NCI-H2196 treated with DMSO at 0.1 percent for 48 hours (cell line): Measurements from ENCODE around the gene F11.
"Not testable (repeated sequence)": the region's sequence is repeated elsewhere in the genome, so short reads cannot be mapped to it uniquely, and the experiment has no call there.

Experiments used
- DNase-seq: peaks from one replicate; lab custom pipeline; 2025; ENCODE audit not compliant: unreplicated experiment; lab: John Stamatoyannopoulos, UW

Gene F11

DNA sequence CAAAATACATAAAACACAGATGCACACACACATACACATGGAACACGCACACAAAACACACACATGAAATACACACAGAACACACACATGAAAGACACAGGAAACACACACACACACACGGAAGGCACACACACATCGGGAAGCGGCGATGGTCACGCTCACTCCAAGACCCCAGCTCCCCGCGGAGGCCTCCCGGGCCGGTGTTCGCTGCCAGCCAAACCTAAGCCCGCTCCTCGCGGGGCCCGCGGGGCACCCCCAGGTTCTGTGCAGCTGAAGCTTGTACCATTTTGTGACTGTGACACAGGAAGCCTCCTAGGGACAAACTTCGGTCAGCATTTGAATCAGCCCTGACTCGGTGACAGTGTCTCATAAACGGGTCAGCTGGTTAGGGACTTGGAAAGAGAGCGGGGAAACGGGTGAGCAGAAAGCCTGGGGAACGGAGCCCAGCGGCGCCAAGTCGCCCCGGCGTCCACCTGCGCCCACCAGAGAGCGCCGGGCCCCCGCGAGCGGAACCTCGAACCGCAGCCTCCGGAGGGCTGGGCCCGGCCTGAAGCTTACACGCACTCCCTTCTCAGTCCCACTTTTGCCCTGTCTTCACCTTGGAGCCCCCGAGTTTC, 32.1 kb downstream of the F11 start:
- DNase-seq, result no peak

DNA sequence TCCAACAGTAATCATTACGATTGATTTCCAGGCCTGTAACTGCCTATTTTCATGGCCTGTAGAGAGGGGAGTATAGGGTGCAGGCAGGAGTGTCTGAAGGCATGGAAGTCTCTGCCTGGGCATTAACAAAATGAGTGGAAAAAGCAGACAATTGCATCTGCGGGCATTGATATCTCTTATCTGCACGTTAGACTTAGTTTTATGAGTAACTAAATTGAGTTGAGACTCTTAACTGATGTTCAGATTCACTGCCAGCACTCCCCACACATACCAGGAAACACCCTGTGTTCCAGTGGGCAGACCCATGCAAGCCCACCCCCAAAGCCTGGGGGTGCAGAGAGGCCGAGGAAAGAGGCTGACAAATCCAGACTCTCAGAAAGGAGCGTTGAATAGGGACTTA, 33.3 kb downstream of the F11 start:
- no peak for DNase-seq

DNA sequence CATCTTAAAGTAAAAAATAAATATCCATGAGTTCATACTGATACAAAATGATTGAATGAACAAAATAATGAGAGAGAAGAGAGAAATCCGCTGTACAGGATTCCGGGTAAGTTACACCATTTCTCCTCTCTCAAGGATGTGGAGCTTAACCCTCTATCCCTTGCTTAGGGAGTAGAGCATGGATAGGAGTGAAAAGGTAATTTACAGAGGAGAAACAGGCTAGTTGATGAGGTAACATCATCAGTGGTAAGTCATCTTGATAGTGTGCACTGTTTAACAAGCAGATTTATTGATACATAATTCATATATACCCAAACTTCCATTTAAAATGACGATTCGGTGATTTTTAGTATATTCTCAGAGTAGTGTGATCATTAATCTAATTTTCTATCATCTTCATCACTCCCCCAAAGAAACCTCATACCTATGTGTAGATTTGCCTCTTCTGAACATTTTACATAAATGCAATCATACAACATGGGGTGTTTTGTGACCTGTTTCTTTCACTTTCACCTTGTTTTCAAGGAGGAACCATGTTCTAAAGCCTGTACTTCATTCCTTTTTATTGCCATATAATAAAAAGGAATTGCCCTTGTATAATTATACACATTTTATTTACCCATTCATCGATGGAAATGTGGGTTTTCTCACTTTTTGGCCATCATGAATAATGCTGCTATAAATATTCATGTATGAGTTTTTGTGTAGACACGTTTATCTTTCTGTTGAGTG, 34.8 kb downstream of the F11 start:
- no peak for DNase-seq

DNA sequence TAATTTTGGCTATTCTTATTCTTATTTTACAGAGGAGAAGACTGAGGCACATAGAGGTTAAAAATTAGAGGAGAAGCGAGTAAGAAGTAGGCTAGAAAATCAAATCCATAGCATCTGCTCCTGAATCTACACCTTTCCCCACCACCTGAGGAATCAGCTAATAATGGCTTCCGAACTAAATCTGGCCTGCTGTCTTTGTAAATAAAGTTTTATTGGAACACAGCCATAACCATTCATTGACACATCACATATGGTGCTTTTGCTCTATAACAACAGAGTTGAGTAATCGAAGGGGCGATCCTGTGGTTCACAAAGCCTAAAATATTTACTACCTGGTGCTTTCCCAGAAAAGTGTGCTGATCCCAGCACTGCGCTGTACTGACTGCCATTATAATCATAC, 38.2 kb downstream of the F11 start:
- no peak for DNase-seq

DNA sequence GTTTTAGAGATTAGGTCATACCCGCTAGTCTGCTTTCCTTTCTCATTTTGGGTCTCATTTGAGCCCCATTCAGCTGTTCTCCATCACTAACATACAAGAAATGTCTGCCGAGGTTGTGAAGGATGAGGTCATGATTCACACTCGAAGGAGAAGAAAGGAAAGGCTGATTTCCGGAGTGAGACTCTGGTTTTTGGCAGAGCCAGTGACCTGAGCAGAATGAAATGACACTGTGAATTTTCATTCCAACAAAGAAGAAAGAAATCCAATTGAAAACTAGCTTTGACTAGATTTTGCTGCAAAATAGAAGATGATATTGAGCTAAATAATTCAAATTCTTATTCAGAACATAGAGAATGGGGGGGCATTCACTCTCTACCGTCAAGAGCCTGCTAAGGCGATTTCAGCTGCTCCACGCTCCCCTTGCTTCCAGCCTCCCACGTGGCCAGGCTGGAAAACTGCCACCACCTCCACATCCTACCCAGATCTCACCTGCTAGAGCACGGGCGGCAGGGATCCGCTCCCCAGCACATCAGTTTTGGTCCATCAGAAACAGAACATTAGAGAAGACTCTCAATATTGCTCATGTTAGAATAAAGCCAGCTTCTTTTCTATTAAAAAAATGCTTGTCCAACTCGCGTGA, 39.0 kb downstream of the F11 start:
- DNase-seq, result no peak

DNA sequence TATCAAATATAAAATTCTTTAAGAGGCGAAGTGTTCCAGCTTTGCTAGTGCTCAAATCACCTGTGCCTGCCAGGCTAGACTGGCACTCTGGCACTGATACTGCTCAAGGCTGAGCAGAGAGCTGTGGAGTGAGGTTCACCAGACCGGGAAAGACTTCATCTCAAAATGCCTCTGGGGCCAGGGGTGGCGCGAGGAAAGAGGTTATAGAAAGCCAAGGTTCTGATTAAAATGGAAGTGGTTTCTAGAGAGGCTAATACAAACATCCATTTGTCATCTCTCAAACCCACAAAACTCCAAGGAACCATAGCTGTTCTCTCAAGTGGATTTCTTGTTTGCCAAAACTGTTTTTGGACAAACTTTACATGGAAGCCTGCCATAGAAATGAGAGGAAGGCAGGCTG, 41.5 kb downstream of the F11 start:
- no peak for DNase-seq

DNA sequence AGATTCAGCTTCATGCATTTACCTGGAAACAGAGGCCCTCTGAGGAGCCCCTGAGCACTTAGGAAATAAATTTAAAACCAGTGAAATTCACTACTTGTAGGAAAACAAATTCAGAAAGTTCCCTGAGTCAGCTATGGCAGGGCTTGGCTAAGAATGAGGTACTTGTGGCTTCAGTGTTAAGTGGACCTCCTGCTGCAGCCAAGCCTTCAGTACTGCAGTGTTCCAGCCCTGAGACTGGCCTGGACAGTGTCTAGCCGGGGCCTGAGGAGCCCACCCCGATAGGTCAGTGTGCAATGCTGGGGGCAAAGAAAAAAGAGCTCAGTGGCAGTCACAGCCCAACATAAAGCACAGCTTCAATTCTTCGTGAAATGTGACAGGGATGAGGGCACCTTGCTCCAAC, 41.9 kb downstream of the F11 start:
- no peak for DNase-seq

DNA sequence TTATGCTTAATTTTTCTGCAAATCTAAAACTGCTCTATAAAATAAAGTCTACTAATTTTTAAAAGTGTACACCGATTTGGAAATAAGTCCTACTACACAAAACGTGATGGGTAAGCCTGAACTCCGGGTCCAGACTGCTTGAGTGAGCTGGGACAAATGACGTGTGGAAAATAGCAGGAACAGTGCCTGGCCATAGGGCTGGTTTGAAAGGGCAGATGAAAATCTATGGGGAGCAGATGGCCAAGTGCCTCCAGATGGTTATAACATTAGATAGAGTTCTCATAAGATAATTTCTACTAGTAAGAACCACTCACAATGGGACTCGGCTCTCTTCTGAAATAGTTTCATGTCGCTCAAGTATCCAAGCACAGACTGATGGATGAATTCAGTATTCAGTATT, 52.5 kb downstream of the F11 start:
- DNase-seq, result no peak

DNA sequence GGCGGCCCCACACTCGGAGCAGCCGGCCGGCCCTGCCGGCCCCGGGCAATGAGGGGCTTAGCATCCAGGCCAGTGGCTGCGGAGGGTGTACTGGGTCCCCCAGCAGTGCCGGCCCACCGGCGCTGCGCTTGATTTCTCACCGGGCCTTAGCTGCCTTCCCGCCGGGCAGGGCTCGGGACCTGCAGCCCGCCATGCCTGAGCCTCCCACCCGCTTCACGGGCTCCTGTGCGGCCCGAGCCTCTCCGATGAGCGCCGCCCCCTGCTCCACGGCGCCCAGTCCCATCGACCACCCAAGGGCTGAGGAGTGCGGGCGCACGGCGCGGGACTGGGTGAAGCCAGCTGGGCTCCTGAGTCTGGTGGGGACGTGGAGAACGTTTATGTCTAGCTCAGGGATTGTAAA, 58.7 kb downstream of the F11 start:
- not testable (repeated sequence) for DNase-seq

DNA sequence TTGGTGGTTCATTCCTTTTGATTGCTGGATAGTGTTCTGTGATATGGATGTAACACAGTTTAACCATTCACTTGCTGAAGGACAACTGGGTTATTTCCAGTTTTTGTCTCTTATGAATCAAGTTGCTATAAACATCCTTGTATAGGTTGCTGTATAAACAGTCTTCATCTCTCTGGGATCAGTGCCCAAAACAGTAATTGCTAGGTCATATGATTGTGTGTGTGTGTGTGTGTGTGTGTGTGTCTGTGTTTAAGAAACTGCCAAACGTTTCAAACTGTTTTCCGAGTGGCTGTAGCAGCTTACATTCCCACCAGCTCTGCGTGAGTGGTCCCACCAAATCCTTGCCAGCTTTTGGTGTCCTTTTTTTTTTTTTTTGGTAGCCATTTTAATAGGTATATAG, 60.4 kb downstream of the F11 start:
- DNase-seq, result no peak

DNA sequence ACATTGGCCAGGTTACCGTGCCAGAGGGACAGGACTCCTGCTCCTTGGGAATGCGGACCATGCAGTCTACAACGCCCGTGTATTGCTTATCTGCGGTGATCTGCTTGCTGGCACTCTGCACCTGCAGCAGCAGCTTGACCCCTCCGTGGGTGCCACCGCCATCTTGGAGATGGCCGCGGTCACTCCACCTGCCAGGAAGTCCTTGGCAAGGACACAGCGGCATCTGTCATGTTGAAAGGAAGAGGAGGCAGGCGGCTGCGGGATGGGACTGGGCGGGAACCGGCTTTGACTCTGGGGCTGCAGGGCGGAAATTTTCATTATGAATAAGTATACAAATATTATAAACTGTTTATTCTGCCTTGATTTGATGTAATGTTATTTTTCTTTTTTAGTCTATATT, 63.4 kb downstream of the F11 start:
- no peak for DNase-seq

DNA sequence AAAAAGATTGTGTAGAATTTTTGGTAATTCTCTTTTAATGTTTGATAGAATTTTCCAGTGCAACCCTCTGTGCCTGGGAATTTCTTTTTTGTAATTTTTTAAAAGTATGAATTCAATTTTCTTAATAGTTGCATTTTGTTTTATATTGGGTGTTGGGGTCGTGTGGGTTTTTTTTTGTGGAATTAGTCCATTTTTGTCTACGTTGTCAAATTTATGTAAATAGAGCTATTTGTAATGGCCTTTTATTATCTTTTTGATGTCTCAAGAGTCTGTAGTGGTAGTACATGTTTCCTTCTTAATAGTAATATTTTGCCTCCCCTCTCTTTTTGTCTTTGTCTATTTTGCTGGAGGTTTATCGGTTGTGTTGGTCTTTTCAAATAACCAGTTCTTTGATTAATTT, 64.4 kb downstream of the F11 start:
- DNase-seq, result no peak

DNA sequence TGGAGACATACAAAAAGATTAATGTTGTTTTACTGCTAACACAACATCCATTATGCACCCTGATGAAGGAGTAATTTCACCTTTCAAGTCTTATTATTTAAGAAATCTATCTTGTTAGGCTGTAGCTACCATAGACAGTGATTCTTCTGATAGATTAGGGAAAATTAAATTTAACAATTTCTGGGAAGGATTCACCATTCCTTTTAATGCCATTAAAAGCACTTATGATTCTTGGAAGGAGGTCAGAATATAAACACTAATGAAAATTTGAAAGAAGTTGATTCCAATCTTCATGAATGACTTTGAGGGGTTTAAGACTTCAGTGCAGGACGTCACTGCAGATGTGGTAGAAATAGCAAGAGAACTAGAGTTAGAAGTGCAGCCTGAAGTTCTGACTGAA, 69.8 kb downstream of the F11 start:
- no peak for DNase-seq
